Activated CD4-positive, alpha-beta T cell treated with anti-CD3 and anti-CD28 coated beads, Interleukin-2, amount 50 U/mL, for 24 hours (primary cell): ENCODE measurements around the gene UTP25.
"Not testable (repeated sequence)": the region's sequence is repeated elsewhere in the genome, so short reads cannot be mapped to it uniquely, and the experiment has no call there.

Source experiments
- DNase-seq, 2 donors: peaks; one replicate each; pipeline ENCODE4 v3.0.0-alpha.2; 2020; ENCODE audit warnings: low read depth in 1 of 2, low spot score in 1 of 2

Gene UTP25

GRCh38 chr1:209827384-209828262 is at the start of gene UTP25:
UTP25 (plus strand) TSS chr1:209827972; CDS start chr1:209828064, 92 bp downstream.
- DNase-seq, result peak; percentile 78 to 91

GRCh38 chr1:209778102-209778501 is 49.7 kb upstream of the UTP25 start:
- DNase-seq, result no peak

GRCh38 chr1:209780268-209780667 is 47.5 kb upstream of the UTP25 start:
- no peak for DNase-seq

GRCh38 chr1:209783386-209783785 is 44.4 kb upstream of the UTP25 start:
- no peak for DNase-seq

- peak; percentile 100 for DNase-seq
Observed at GRCh38 chr1:209784265-209785169, 43.3 kb upstream of the UTP25 start, which contains the start of gene C1orf74. C1orf74 (minus strand) TSS chr1:209784559; CDS start chr1:209783634, 925 bp downstream.

GRCh38 chr1:209785592-209785991 is 42.2 kb upstream of the UTP25 start:
- DNase-seq, result no peak

GRCh38 chr1:209786146-209786545 is 41.6 kb upstream of the UTP25 start:
- DNase-seq, result no peak

GRCh38 chr1:209787551-209787950 is 40.2 kb upstream of the UTP25 start:
- no peak for DNase-seq

GRCh38 chr1:209789245-209789644 is 38.5 kb upstream of the UTP25 start:
- DNase-seq, result no peak

- DNase-seq, result no peak
Observed at GRCh38 chr1:209790286-209791193, 37.2 kb upstream of the UTP25 start.

GRCh38 chr1:209791920-209792319 is 35.9 kb upstream of the UTP25 start:
- no peak for DNase-seq

- DNase-seq, result not testable (repeated sequence)
Observed at GRCh38 chr1:209793711-209794110, 34.1 kb upstream of the UTP25 start.

GRCh38 chr1:209797978-209798639 is 29.7 kb upstream of the UTP25 start:
- no peak for DNase-seq

- DNase-seq, result no peak
Observed at GRCh38 chr1:209800984-209801834, 26.6 kb upstream of the UTP25 start.

- no peak for DNase-seq
Observed at GRCh38 chr1:209802117-209802779, 25.5 kb upstream of the UTP25 start.

- no peak for DNase-seq
Observed at GRCh38 chr1:209802780-209803152, 25.0 kb upstream of the UTP25 start.

- no peak for DNase-seq
Observed at GRCh38 chr1:209803568-209803967, 24.2 kb upstream of the UTP25 start.

GRCh38 chr1:209805341-209805781 is 22.4 kb upstream of the UTP25 start:
- no peak for DNase-seq
